Caco-2 (cell line): ENCODE measurements around the gene SEPTIN2. TPM values are rescaled to one million over a fixed set of nuclear protein-coding genes. Genes with fewer than 3 reads are reported as not detected.

Experiments
- BruUV-seq: library from RNA; stranded (reverse); fragments of 400-500 nt; replicated peaks from 2 replicates; lab custom pipeline; 2021; lab: Mats Ljungman, UMichigan
- CTCF ChIA-PET: fragments of 300-600 bp; sonication (Branson Sonifier 250); formaldehyde crosslinking; loops from one replicate; lab custom pipeline; 2022; ENCODE audit warnings: antibody characterized with exemption; lab: Charles Lee
- POLR2A ChIA-PET: fragments of 300-600 bp; sonication (Branson Sonifier 250); formaldehyde crosslinking; loops from one replicate; lab custom pipeline; 2022; ENCODE audit warnings: antibody characterized with exemption; lab: Charles Lee
- DNase-seq, 2 experiments: peaks; one replicate each; pipeline versions ENCODE4 v3.0.0 to v3.0.0-alpha.2; 2020 to 2022
- H3K27me3 ChIP-seq: replicated peaks from 2 replicates; pipeline ENCODE4 v1.6.0; 2011; ENCODE audit warnings: low read length; ENCODE audit not compliant: control insufficient read depth, insufficient read depth
- H3K36me3 ChIP-seq: 2 replicates; pipeline ENCODE4 v1.5.1; 2011; ENCODE audit warnings: low read length; ENCODE audit not compliant: control insufficient read depth, insufficient read depth
- H3K4me1 ChIP-seq: fragments of 250-450 bp; sonication (Bioruptor Pico); 2 replicates; pipeline ENCODE4 v1.5.1; 2020; ENCODE audit warnings: mild to moderate bottlenecking
- H3K4me3 ChIP-seq: 2 replicates; pipeline ENCODE4 v1.5.1; 2011; ENCODE audit warnings: low read depth, mild to moderate bottlenecking, control low read depth, low read length
- H3K9me3 ChIP-seq: fragments of 250-450 bp; sonication (Bioruptor Pico); 2 replicates; pipeline ENCODE4 v1.5.1; 2020; ENCODE audit warnings: mild to moderate bottlenecking, moderate library complexity
- H3K27ac Mint-ChIP-seq: one replicate; pipeline ENCODE4 v1.8.0; 2022; ENCODE audit warnings: mixed read lengths; ENCODE audit not compliant: unreplicated experiment
- H3K27me3 Mint-ChIP-seq: one replicate; pipeline ENCODE4 v1.8.0; 2022; ENCODE audit warnings: mixed read lengths; ENCODE audit not compliant: insufficient read depth, unreplicated experiment
- H3K36me3 Mint-ChIP-seq: one replicate; pipeline ENCODE4 v1.8.0; 2022; ENCODE audit warnings: mild to moderate bottlenecking, mixed read lengths; ENCODE audit not compliant: insufficient read depth, unreplicated experiment
- H3K4me1 Mint-ChIP-seq: one replicate; pipeline ENCODE4 v1.8.0; 2022; ENCODE audit warnings: low read depth, mixed read lengths; ENCODE audit not compliant: unreplicated experiment
- H3K4me3 Mint-ChIP-seq: one replicate; pipeline ENCODE4 v1.8.0; 2022; ENCODE audit warnings: mild to moderate bottlenecking, moderate library complexity, mixed read lengths; ENCODE audit not compliant: unreplicated experiment
- H3K9me3 Mint-ChIP-seq: one replicate; pipeline ENCODE4 v1.8.0; 2022; ENCODE audit warnings: mixed read lengths; ENCODE audit not compliant: unreplicated experiment
- CTCF ChIP-seq, 2 experiments: fragments of 200-600 bp in 1 of 2; IDR thresholded peaks; 1 replicate in 1 of 2; 2 replicates in 1 of 2; pipeline versions ENCODE4 v1.5.1 to v1.8.0; 2011 to 2022; ENCODE audit warnings: antibody characterized with exemption in 1 of 2, control low read depth in 1 of 2, inconsistent platforms in 1 of 2, low read depth in 1 of 2, low read length in 1 of 2, mild to moderate bottlenecking in 1 of 2, moderate library complexity in 1 of 2; ENCODE audit not compliant: insufficient read depth in 1 of 2, severe bottlenecking in 1 of 2, unreplicated experiment in 1 of 2
- intact Hi-C: fragments of 100-400 bp; cut with micrococcal nuclease; formaldehyde crosslinking; loops from one replicate; pipeline ENCODE4 v1.10.0; 2022; ENCODE audit not compliant: unreplicated experiment
- total RNA-seq: library from RNA; stranded (reverse); gene quantifications from 2 replicates; pipeline ENCODE4 v1.2.3, GENCODE V29; 2022

The SEPTIN2 gene
- total RNA-seq, 1 experiment from 2014 or later = 209 TPM

GRCh38 chr2:241300000-241300399 lies 15.7 kb upstream of the SEPTIN2 start:
- Mint-ChIP-seq H3K36me3 (peaks cover 18% of the 10 kb centered on the region), H3K4me3 (no peak overlapping the region), H3K9me3 (no peaks in the 10 kb centered on the region), H3K4me1 (peaks cover 20% of the 10 kb centered on the region), H3K27me3 (no peaks in the 10 kb centered on the region), H3K27ac (no peak overlapping the region)
- no TSS peak for BruUV-seq
- Histone ChIP-seq H3K4me1 (no peaks in the 10 kb centered on the region), H3K36me3 (no peaks in the 10 kb centered on the region), H3K4me3 (no peak overlapping the region), H3K27me3 (no peaks in the 10 kb centered on the region), H3K9me3 (no peaks in the 10 kb centered on the region)
- intact Hi-C loops = no loop called here
- ChIA-PET CTCF (no interaction called here), POLR2A (no interaction called here)
- TF ChIP-seq CTCF (IDR thresholded peaks at IDR 0.05; ENCODE audit: insufficient read depth in 1 of 2, low read depth in 1 of 2, low read length in 1 of 2, severe bottlenecking in 1 of 2, unreplicated experiment in 1 of 2) = no peak
- no peak for DNase-seq

GRCh38 chr2:241302083-241302482 lies 13.6 kb upstream of the SEPTIN2 start:
- no peak for DNase-seq
- Histone ChIP-seq H3K36me3 (no peaks in the 10 kb centered on the region), H3K27me3 (no peaks in the 10 kb centered on the region), H3K9me3 (no peaks in the 10 kb centered on the region), H3K4me1 (no peaks in the 10 kb centered on the region), H3K4me3 (no peak overlapping the region)
- Mint-ChIP-seq H3K27ac (no peak overlapping the region), H3K4me1 (peaks cover 20% of the 10 kb centered on the region), H3K27me3 (no peaks in the 10 kb centered on the region), H3K36me3 (peaks cover 18% of the 10 kb centered on the region), H3K4me3 (no peak overlapping the region), H3K9me3 (no peaks in the 10 kb centered on the region)
- CTCF ChIA-PET = interaction anchor here (0.6 kb wide), 1 partner anchor 327 kb away, joined by 5 read pairs; no protein-coding TSS in a partner anchor
- TF ChIP-seq CTCF (IDR thresholded peaks at IDR 0.05; ENCODE audit: insufficient read depth in 1 of 2, low read depth in 1 of 2, low read length in 1 of 2, severe bottlenecking in 1 of 2, unreplicated experiment in 1 of 2) = no peak
- intact Hi-C loops = no loop called here
- POLR2A ChIA-PET = no interaction called here
- BruUV-seq = no TSS peak

GRCh38 chr2:241302759-241303651 lies 12.7 kb upstream of the SEPTIN2 start:
- intact Hi-C loops = no loop called here
- CTCF ChIA-PET = interaction anchor here (0.6 kb wide), 1 partner anchor 328 kb away, joined by 5 read pairs; no protein-coding TSS in a partner anchor
- H3K4me1 Mint-ChIP-seq = peaks cover 13% of the 10 kb centered on the region

More at GRCh38 chr2:241302759-241303651, 12.7 kb upstream of the SEPTIN2 start:
- Histone ChIP-seq H3K36me3 (no peaks in the 10 kb centered on the region), H3K4me1 (no peaks in the 10 kb centered on the region), H3K9me3 (no peaks in the 10 kb centered on the region), H3K4me3 (no peak overlapping the region), H3K27me3 (no peaks in the 10 kb centered on the region)
- no peak for TF ChIP-seq CTCF (IDR thresholded peaks at IDR 0.05; ENCODE audit: insufficient read depth in 1 of 2, low read depth in 1 of 2, low read length in 1 of 2, severe bottlenecking in 1 of 2, unreplicated experiment in 1 of 2)
- no peak for DNase-seq
- Mint-ChIP-seq H3K9me3 (no peaks in the 10 kb centered on the region), H3K27ac (no peak overlapping the region), H3K36me3 (peaks cover 12% of the 10 kb centered on the region), H3K4me3 (no peak overlapping the region), H3K27me3 (no peaks in the 10 kb centered on the region)
- POLR2A ChIA-PET = interaction anchor here (0.7 kb wide), 1 partner anchor 260 kb away, joined by 4 read pairs; no protein-coding TSS in a partner anchor
- no TSS peak for BruUV-seq
